ENCODE data around the gene POLD4.

Gene POLD4

GRCh38 chr11:67304511-67305113 is 48.7 kb downstream of the POLD4 start:
- DNase-seq (ENCODE audit: insufficient read length, low spot score) (no peak), FAIRE-seq (no peak)

GRCh38 chr11:67303835-67304411 is 49.4 kb downstream of the POLD4 start:
- no peak for FAIRE-seq
- no peak for DNase-seq (ENCODE audit: insufficient read length, low spot score)

DNA sequence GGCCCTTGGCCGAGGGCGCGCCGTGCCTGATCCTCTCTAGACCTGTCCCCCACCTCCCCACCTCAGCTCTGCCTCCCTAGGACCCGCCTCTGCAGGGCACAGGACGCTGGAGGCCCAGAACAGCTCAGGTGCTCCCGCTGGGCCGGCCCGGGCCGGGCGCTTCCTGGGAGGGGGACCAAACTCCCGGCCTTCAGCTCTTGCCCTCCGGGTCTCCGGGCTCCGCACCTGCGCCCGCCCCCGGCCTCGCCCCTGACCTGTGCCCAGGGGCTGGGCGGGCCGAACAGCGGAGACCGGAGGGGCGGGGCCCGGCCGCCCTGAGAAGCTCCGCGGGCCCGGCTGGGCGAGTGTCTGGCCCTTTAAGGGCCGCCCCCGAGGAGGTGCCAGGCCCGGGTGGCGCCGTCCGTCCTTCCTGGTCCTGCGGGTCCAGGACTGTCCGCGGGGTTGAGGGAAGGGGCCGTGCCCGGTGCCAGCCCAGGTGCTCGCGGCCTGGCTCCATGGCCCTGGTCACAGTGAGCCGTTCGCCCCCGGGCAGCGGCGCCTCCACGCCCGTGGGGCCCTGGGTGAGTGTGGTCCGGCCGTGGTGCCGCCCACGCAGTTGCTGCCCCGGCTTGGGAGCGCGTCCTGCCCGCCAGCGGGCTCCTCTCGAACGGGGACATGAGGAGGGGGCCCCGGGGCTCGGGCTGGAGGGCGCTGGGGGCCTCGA is 50.1 kb downstream of the POLD4 start, which contains the start of gene SSH3:
TSS of gene SSH3 (plus strand) at position 399 of the 703 bp plus-strand sequence. CDS start at position 495, 96 bp downstream.
- DNase-seq (ENCODE audit: insufficient read length, low spot score) (no peak), FAIRE-seq (no peak)

DNA sequence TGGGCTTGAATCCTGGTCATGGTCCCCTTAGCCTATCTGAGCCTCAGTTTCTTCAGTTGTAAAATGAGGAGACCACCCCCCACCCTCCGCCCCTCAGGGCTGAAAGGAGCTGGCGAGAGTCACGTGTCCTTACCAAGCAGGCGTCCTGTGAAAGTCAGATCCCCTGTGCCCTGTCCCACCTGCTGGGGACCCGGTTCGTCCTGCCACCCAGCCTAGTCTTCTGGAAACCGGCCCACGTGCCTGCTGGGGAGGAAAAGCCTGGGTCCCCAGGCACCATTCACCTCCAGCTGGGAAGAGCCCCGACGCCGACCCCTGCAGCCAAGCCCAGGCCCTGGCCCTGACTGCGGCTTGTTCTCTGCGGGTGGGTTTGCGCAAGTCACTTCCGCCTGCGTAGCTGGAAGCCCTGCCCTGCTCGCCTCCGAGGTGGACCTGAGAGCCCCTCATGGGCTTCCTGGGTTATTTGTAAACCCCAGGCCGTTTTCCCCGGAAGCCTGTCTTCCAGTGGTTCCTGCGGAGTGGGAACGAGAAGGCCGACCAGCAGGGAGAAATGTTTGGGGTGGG is 50.7 kb downstream of the POLD4 start:
- FAIRE-seq, result no peak
- no peak for DNase-seq (ENCODE audit: insufficient read length, low spot score)

- no peak for DNase-seq (ENCODE audit: insufficient read length, low spot score)
- no peak for FAIRE-seq
These were observed 51.3 kb downstream of the POLD4 start for GRCh38 chr11:67301951-67302516.

GRCh38 chr11:67301313-67301921 is 51.9 kb downstream of the POLD4 start:
- FAIRE-seq, result no peak
- no peak for DNase-seq (ENCODE audit: insufficient read length, low spot score)

Measured in GM19239 (cell line).